CD14-positive monocyte (primary cell): ENCODE data around the gene VKORC1L1. TPM values are rescaled to one million over a fixed set of nuclear protein-coding genes. Genes with fewer than 3 reads are reported as not detected.

Experiments
- DNase-seq, 3 donors: peaks; one replicate each; pipeline ENCODE4 v3.0.0-alpha.2; 2011 to 2022
- H2AFZ ChIP-seq: 2 replicates; pipeline ENCODE4 v1.6.0; 2012; ENCODE audit warnings: mild to moderate bottlenecking, low read depth, low read length, inconsistent platforms; ENCODE audit not compliant: insufficient read depth, poor library complexity, severe bottlenecking
- H3K27ac ChIP-seq, 2 donors: 1 replicate in 1 of 2; 2 replicates in 1 of 2; pipeline ENCODE4 v1.5.1; 2012 to 2013; ENCODE audit warnings: low read length in 2 of 2, control low read depth in 1 of 2, inconsistent platforms in 1 of 2, low read depth in 1 of 2, mild to moderate bottlenecking in 1 of 2
- H3K27me3 ChIP-seq, 2 donors: one replicate each; pipeline versions ENCODE4 v1.6.0 to v1.6.1; 2011 to 2013; ENCODE audit warnings: low read length in 2 of 2; ENCODE audit not compliant: control insufficient read depth in 2 of 2, insufficient read depth in 2 of 2
- H3K36me3 ChIP-seq, 2 donors: replicated peaks in 1 of 2; 1 replicate in 1 of 2; 2 replicates in 1 of 2; pipeline versions ENCODE4 v1.5.1 to v1.6.1; 2012 to 2013; ENCODE audit warnings: low read length in 2 of 2, control low read depth in 1 of 2, inconsistent platforms in 1 of 2, mild to moderate bottlenecking in 1 of 2; ENCODE audit not compliant: insufficient read depth in 2 of 2, control insufficient read depth in 1 of 2
- H3K4me1 ChIP-seq, 2 donors: 1 replicate in 1 of 2; 2 replicates in 1 of 2; pipeline versions ENCODE4 v1.5.1 to v1.6.1; 2012 to 2013; ENCODE audit warnings: low read length in 2 of 2, control low read depth in 1 of 2, inconsistent platforms in 1 of 2, mild to moderate bottlenecking in 1 of 2, moderate library complexity in 1 of 2; ENCODE audit not compliant: insufficient read depth in 2 of 2, control insufficient read depth in 1 of 2
- H3K4me2 ChIP-seq: replicated peaks from 2 replicates; pipeline ENCODE3; 2012; ENCODE audit warnings: low read length, moderate library complexity, mild to moderate bottlenecking; ENCODE audit not compliant: poor library complexity, severe bottlenecking; ENCODE audit errors: extremely low read depth
- H3K4me3 ChIP-seq, 3 experiments: fragments of 200-600 bp in 1 of 3; sonication (generic) in 1 of 3; replicated peaks in 1 of 3; 1 replicate in 2 of 3; 2 replicates in 1 of 3; pipeline ENCODE4 v1.5.1; 2011 to 2013; ENCODE audit warnings: low read length in 3 of 3, mild to moderate bottlenecking in 3 of 3, control low read depth in 2 of 3, low read depth in 2 of 3, inconsistent platforms in 1 of 3, moderate library complexity in 1 of 3
- H3K79me2 ChIP-seq: 2 replicates; pipeline ENCODE4 v1.6.0; 2012; ENCODE audit warnings: mild to moderate bottlenecking, control low read depth, inconsistent platforms, low read length, moderate library complexity; ENCODE audit not compliant: insufficient read depth
- H3K9ac ChIP-seq: 2 replicates; pipeline ENCODE4 v1.6.0; 2017; ENCODE audit warnings: low read length, mild to moderate bottlenecking; ENCODE audit not compliant: insufficient read depth, poor library complexity, severe bottlenecking
- H3K9me3 ChIP-seq, 2 donors: replicated peaks in 1 of 2; 1 replicate in 1 of 2; 2 replicates in 1 of 2; pipeline versions ENCODE4 v1.5.1 to v1.6.1; 2012 to 2013; ENCODE audit warnings: low read length in 2 of 2, control low read depth in 1 of 2; ENCODE audit not compliant: control insufficient read depth in 1 of 2, insufficient read depth in 1 of 2
- H4K20me1 ChIP-seq: 2 replicates; pipeline ENCODE4 v1.6.0; 2012; ENCODE audit warnings: mild to moderate bottlenecking, low read length, control low read depth, moderate library complexity; ENCODE audit not compliant: insufficient read depth
- H3K27ac Mint-ChIP-seq, 7 donors: one replicate each; pipeline ENCODE4 v1.8.0; 2020; ENCODE audit warnings: mild to moderate bottlenecking in 7 of 7, mixed read lengths in 7 of 7, moderate library complexity in 6 of 7, inconsistent platforms in 2 of 7
- H3K27me3 Mint-ChIP-seq, 3 donors: one replicate each; pipeline ENCODE4 v1.8.0; 2021 to 2022; ENCODE audit warnings: low read depth in 3 of 3, mild to moderate bottlenecking in 3 of 3, mixed read lengths in 3 of 3, moderate library complexity in 3 of 3, inconsistent platforms in 1 of 3
- H3K36me3 Mint-ChIP-seq, 2 donors: one replicate each; pipeline ENCODE4 v1.8.0; 2020; ENCODE audit warnings: mixed read lengths in 2 of 2, inconsistent platforms in 1 of 2, mild to moderate bottlenecking in 1 of 2
- H3K4me1 Mint-ChIP-seq: one replicate; pipeline ENCODE4 v1.8.0; 2020; ENCODE audit warnings: mild to moderate bottlenecking, mixed read lengths
- H3K4me3 Mint-ChIP-seq, 2 donors: one replicate each; pipeline ENCODE4 v1.8.0; 2020; ENCODE audit warnings: mild to moderate bottlenecking in 2 of 2, mixed read lengths in 2 of 2, moderate library complexity in 1 of 2
- H3K9me3 Mint-ChIP-seq, 7 donors: one replicate each; pipeline ENCODE4 v1.8.0; 2020 to 2022; ENCODE audit warnings: mixed read lengths in 7 of 7, mild to moderate bottlenecking in 6 of 7, moderate library complexity in 6 of 7, inconsistent platforms in 2 of 7
- CTCF ChIP-seq: fragments of 200-600 bp; IDR thresholded peaks from one replicate; pipeline ENCODE4 v1.8.0; 2022; ENCODE audit warnings: antibody characterized with exemption, mild to moderate bottlenecking
- WGBS: methylation state at CpG from one replicate; pipeline ENCODE4 v1.1.5; 2013; ENCODE audit warnings: missing lambda C conversion rate; ENCODE audit not compliant: insufficient coverage; 5-methylcytosine and 5-hydroxymethylcytosine counted together
- intact Hi-C, 2 donors: fragments of 100-400 bp; cut with micrococcal nuclease; formaldehyde crosslinking; loops; one replicate each; pipeline versions ENCODE4 v1.15.0 to v1.15.1; 2023
- polyA plus RNA-seq, 3 donors: library from polyadenylated mRNA; depleted of rRNA in 1 of 3; unstranded in 2 of 3; stranded (reverse) in 1 of 3; fragments of 300-500 nt in 2 of 3; fragments of >200 nt in 1 of 3; fragmentation: Illumina TruSeq in 2 of 3; gene quantifications; 1 replicate in 2 of 3; 2 replicates in 1 of 3; pipeline ENCODE4 v1.2.3, GENCODE V29; 2012 to 2021
- small RNA-seq: library from RNA; depleted of rRNA; stranded (forward); fragments of <200 nt; gene quantifications from one replicate; pipeline ENCODE3, GENCODE V24; 2012; ENCODE audit warnings: low read depth; ENCODE audit not compliant: insufficient read length

Gene VKORC1L1
- polyA plus RNA-seq, 3 donors, result 1.9 to 3.2 (median 2.7) TPM

DNA sequence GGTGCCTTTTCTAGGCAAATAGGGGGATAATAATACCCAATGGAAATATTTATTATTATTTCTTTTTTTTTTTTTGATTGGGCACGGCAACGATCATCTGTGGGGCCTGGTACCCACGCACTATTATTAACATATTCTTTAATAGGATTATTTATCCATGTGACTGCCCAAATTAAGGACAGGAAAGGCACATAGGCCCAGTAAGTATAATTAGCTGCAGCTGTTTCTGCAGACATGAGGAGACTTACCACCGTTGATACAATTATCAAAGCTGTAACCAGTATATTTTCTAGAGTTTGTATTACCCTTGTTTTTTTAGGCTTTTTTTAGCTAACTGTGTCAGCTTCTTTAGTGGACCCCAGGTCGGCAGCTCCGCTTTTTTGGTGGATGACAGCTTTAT is 134.4 kb downstream of the VKORC1L1 start:
- no peak overlapping the region for H3K4me3 ChIP-seq
- Mint-ChIP-seq H3K36me3 (no peaks in the 10 kb centered on the region), H3K4me3 (no peak overlapping the region), H3K27me3 (peaks cover 0 to 2% (median 0%) of the 10 kb centered on the region in 3 donors), H3K9me3 (no peaks in the 10 kb centered on the region), H3K27ac (no peak overlapping the region), H3K4me1 (no peaks in the 10 kb centered on the region)
- no peaks in the 10 kb centered on the region for H3K4me1 ChIP-seq
- H3K27me3 ChIP-seq, result no peaks in the 10 kb centered on the region
- no peaks in the 10 kb centered on the region for H4K20me1 ChIP-seq
- no peak overlapping the region for H3K9ac ChIP-seq
- H3K4me2 ChIP-seq, result no peak overlapping the region
- TF ChIP-seq CTCF, result no peak
- no peaks in the 10 kb centered on the region for H3K79me2 ChIP-seq
- H2AFZ ChIP-seq, result no peak overlapping the region
- H3K9me3 ChIP-seq, result no peaks in the 10 kb centered on the region
- no peaks in the 10 kb centered on the region for H3K36me3 ChIP-seq
- 100% methylated on average over 2 of the region's 6 CpGs for WGBS
- no peak overlapping the region for H3K27ac ChIP-seq
- intact Hi-C loops, result no loop called here
- DNase-seq, result no peak

Small RNA genes lying within 50 kb of the gene (small RNA-seq; reads per million reads assigned to genes)
- gene AC073261.1 (not detected), gene RNU6-973P (not detected)

Other genes with a start within 250 kb of the VKORC1L1 start
- 100 to 1,000 TPM; 113 to 121 (median 115) TPM for gene GUSB, start 109.1 kb downstream of the VKORC1L1 start, polyA plus RNA-seq
- 10 to 100 TPM; 29.7 to 51.6 (median 35.9) TPM for gene ASL, start 202.7 kb downstream of the VKORC1L1 start, polyA plus RNA-seq
- gene CRCP, start 241.8 kb downstream of the VKORC1L1 start, polyA plus RNA-seq, result 10 to 100 TPM; 14.0 to 19.9 (median 15.5) TPM